Lower lobe of right lung (tissue), 2 donors: Measurements from ENCODE around the gene MSGN1. TPM values are rescaled to one million over a fixed set of nuclear protein-coding genes. Genes with fewer than 3 reads are reported as not detected.

Source experiments
- ATAC-seq, 2 donors: fragments of 200-7000 bp; cut with Tn5 transposase; one replicate each; pipeline ENCODE4 v1.9.1; 2020 to 2022; ENCODE audit warnings: mild to moderate bottlenecking in 2 of 2, moderate library complexity in 2 of 2
- DNase-seq: peaks from one replicate; pipeline ENCODE4 v3.0.0-alpha.2; 2020
- H3K27ac ChIP-seq: fragments of 200-600 bp; one replicate; pipeline ENCODE4 v1.8.0; 2022
- H3K27me3 ChIP-seq: fragments of 200-600 bp; one replicate; pipeline ENCODE4 v1.8.0; 2022; ENCODE audit warnings: low read depth
- H3K36me3 ChIP-seq: fragments of 200-600 bp; one replicate; pipeline ENCODE4 v1.8.0; 2022; ENCODE audit warnings: mild to moderate bottlenecking
- H3K4me1 ChIP-seq: fragments of 200-600 bp; one replicate; pipeline ENCODE4 v1.8.0; 2022
- H3K4me3 ChIP-seq: fragments of 200-600 bp; one replicate; pipeline ENCODE4 v1.8.0; 2022; ENCODE audit warnings: mild to moderate bottlenecking
- H3K9me3 ChIP-seq: fragments of 200-600 bp; one replicate; pipeline ENCODE4 v1.8.0; 2022
- intact Hi-C: fragments of 100-400 bp; cut with DNase I; formaldehyde crosslinking; loops from one replicate; pipeline ENCODE4 v1.11.0; 2022
- total RNA-seq: library from RNA; stranded (reverse); fragmentation: NEBNext Ultra II Directional; extraction: Animal tissue kit (Norgen Biotek cat#: 25700); gene quantifications from one replicate; pipeline ENCODE4 v1.2.1, GENCODE V29; 2021
- TF ChIP-seq, protein P1 (sequence below): fragments of 200-600 bp; IDR thresholded peaks from one replicate; pipeline ENCODE4 v1.8.0; 2022; ENCODE audit warnings: antibody characterized with exemption, mild to moderate bottlenecking
- donor health status: DM: no; HTN: yes; CAD: no; lungs with severe emphysema.

MSGN1 gene
- total RNA-seq, 1 donor from 2014 or later = not detected

- Histone ChIP-seq H3K9me3 (no peaks in the 10 kb centered on the region), H3K4me1 (no peaks in the 10 kb centered on the region), H3K27ac (no peak overlapping the region), H3K4me3 (no peak overlapping the region), H3K36me3 (no peaks in the 10 kb centered on the region), H3K27me3 (no peaks in the 10 kb centered on the region)
- intact Hi-C loops = no loop called here
- DNase-seq (no peak), ATAC-seq (no peak)
- TF ChIP-seq, protein P1, sequence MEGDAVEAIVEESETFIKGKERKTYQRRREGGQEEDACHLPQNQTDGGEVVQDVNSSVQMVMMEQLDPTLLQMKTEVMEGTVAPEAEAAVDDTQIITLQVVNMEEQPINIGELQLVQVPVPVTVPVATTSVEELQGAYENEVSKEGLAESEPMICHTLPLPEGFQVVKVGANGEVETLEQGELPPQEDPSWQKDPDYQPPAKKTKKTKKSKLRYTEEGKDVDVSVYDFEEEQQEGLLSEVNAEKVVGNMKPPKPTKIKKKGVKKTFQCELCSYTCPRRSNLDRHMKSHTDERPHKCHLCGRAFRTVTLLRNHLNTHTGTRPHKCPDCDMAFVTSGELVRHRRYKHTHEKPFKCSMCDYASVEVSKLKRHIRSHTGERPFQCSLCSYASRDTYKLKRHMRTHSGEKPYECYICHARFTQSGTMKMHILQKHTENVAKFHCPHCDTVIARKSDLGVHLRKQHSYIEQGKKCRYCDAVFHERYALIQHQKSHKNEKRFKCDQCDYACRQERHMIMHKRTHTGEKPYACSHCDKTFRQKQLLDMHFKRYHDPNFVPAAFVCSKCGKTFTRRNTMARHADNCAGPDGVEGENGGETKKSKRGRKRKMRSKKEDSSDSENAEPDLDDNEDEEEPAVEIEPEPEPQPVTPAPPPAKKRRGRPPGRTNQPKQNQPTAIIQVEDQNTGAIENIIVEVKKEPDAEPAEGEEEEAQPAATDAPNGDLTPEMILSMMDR = no peak
Measured at GRCh38 chr2:17843457-17843856, 27.2 kb downstream of the MSGN1 start.

DNA sequence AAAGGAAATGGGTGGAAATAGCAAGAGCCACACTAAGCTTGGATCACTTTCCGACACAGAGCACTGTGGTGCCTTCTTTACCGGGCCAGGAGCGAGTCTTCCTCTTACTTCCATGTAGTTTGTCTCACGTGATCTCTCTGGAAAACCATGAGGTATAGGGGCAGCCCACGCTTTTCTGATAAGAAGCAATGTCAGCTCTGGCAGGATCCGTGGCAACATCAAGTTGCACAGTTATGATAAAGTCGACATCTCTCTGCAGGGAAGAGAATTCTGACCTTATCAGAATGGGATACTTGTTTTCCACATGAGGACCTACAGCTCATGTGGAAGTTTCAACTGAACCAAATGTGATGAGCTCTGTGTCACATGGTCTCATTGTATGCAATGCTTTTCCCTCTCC, 29.5 kb downstream of the MSGN1 start:
- Histone ChIP-seq H3K36me3 (no peaks in the 10 kb centered on the region), H3K4me1 (no peaks in the 10 kb centered on the region), H3K9me3 (no peaks in the 10 kb centered on the region), H3K27ac (no peak overlapping the region), H3K27me3 (no peaks in the 10 kb centered on the region), H3K4me3 (no peak overlapping the region)
- intact Hi-C loops = no loop called here
- ATAC-seq = no peak
- TF ChIP-seq, protein P1 = no peak
- no peak for DNase-seq

DNA sequence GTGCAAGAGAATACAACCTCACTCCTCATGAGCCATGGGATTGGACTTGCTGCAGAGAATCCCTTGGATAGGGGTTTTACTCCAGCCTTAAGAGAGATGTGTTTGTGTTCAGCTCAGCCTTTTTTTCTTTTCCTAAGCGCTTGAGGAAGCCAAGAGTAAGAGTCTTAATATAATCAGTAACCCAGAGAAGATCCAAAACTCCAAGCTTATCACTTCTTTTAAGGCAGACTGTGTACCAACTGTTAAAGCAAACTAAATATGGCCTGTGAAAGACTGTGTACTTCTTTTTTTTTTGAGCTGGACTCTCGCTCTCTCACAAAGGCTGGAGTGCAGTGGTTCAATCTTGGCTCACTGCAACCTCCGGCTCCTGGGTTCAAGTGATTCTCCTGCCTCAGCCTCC, 30.4 kb downstream of the MSGN1 start:
- Histone ChIP-seq H3K36me3 (no peaks in the 10 kb centered on the region), H3K27me3 (no peaks in the 10 kb centered on the region), H3K4me3 (no peak overlapping the region), H3K27ac (no peak overlapping the region), H3K9me3 (no peaks in the 10 kb centered on the region), H3K4me1 (peaks cover 3% of the 10 kb centered on the region)
- DNase-seq = no peak
- intact Hi-C loops = no loop called here
- TF ChIP-seq, protein P1 = no peak
- ATAC-seq = no peak

GRCh38 chr2:17847236-17847635, 31.0 kb downstream of the MSGN1 start:
- H3K4me1 ChIP-seq = peaks cover 6% of the 10 kb centered on the region
- DNase-seq = no peak
- no peak overlapping the region for H3K27ac ChIP-seq
- no peaks in the 10 kb centered on the region for H3K9me3 ChIP-seq
- intact Hi-C loops = no loop called here
- ATAC-seq = no peak
- no peaks in the 10 kb centered on the region for H3K27me3 ChIP-seq
- no peak overlapping the region for H3K4me3 ChIP-seq
- no peaks in the 10 kb centered on the region for H3K36me3 ChIP-seq
- TF ChIP-seq, protein P1 = no peak

DNA sequence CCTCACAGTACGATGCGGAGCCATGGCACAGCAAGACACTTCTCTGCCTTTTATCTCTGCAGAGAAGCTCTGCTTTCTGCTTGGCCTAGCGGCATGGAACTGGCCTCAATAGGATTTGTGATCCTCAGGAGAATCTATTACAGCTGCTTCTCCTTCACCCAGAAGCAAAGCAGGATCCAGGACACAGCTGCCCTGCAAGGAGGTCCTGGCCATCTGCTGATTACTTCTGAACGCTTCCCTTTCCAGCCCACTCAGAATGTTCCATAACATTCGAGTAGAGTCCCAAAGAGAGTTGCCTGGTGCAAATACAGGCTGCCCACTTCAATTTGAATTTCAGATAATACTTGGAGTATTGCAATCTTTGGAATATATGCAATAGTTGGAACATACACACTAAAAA, 33.0 kb downstream of the MSGN1 start:
- Histone ChIP-seq H3K4me1 (peaks cover 6% of the 10 kb centered on the region), H3K9me3 (no peaks in the 10 kb centered on the region), H3K27ac (no peak overlapping the region), H3K27me3 (no peaks in the 10 kb centered on the region), H3K4me3 (no peak overlapping the region), H3K36me3 (no peaks in the 10 kb centered on the region)
- no peak for DNase-seq
- intact Hi-C loops = no loop called here
- no peak for ATAC-seq
- TF ChIP-seq, protein P1 = no peak

GRCh38 chr2:17850151-17850550, 33.9 kb downstream of the MSGN1 start:
- no peak for DNase-seq
- Histone ChIP-seq H3K36me3 (no peaks in the 10 kb centered on the region), H3K4me1 (peaks cover 6% of the 10 kb centered on the region), H3K27ac (no peak overlapping the region), H3K27me3 (no peaks in the 10 kb centered on the region), H3K4me3 (no peak overlapping the region), H3K9me3 (no peaks in the 10 kb centered on the region)
- TF ChIP-seq, protein P1 = no peak
- ATAC-seq = no peak
- intact Hi-C loops = no loop called here
